Hindlimb muscle (tissue), 1 donor: ENCODE data around the gene TMEM50A. TPM values are rescaled to one million over a fixed set of nuclear protein-coding genes. Genes with fewer than 3 reads are reported as not detected.
"Not testable (repeated sequence)": the region's sequence is repeated elsewhere in the genome, so short reads cannot be mapped to it uniquely, and the experiment has no call there.

ENCODE experiments used
- DNase-seq: peaks from one replicate; pipeline ENCODE4 v3.0.0-alpha.2; 2013
- polyA plus RNA-seq: library from polyadenylated mRNA; unstranded; fragments of 120-200 nt; gene quantifications from one replicate; pipeline ENCODE4 v1.2.1, GENCODE V29; 2013; ENCODE audit not compliant: insufficient read length

TMEM50A gene
- polyA plus RNA-seq, result 54.2 TPM

GRCh38 chr1:25338188-25338981 is at the start of gene TMEM50A:
TMEM50A (plus strand) TSS chr1:25338334; CDS start chr1:25340487, 2,153 bp downstream.
- peak; percentile 88 for DNase-seq

GRCh38 chr1:25288573-25289101 is 49.5 kb upstream of the TMEM50A start:
- not testable (repeated sequence) for DNase-seq

- not testable (repeated sequence) for DNase-seq
These were observed 48.1 kb upstream of the TMEM50A start for GRCh38 chr1:25290043-25290442.

- DNase-seq, result not testable (repeated sequence)
These were observed 44.7 kb upstream of the TMEM50A start for GRCh38 chr1:25293426-25293825.

- DNase-seq, result not testable (repeated sequence)
These were observed 43.0 kb upstream of the TMEM50A start for GRCh38 chr1:25294889-25295826.

GRCh38 chr1:25296501-25296900 is 41.6 kb upstream of the TMEM50A start:
- not testable (repeated sequence) for DNase-seq

- DNase-seq, result not testable (repeated sequence)
These were observed 37.4 kb upstream of the TMEM50A start for GRCh38 chr1:25300729-25301128.

GRCh38 chr1:25302330-25302729 is 35.8 kb upstream of the TMEM50A start:
- not testable (repeated sequence) for DNase-seq

- not testable (repeated sequence) for DNase-seq
These were observed 33.2 kb upstream of the TMEM50A start for GRCh38 chr1:25304936-25305335.

- DNase-seq, result not testable (repeated sequence)
These were observed 30.0 kb upstream of the TMEM50A start for GRCh38 chr1:25308168-25308567.

- DNase-seq, result not testable (repeated sequence)
These were observed 29.0 kb upstream of the TMEM50A start for GRCh38 chr1:25309085-25309484.

- DNase-seq, result not testable (repeated sequence)
These were observed 28.6 kb upstream of the TMEM50A start for GRCh38 chr1:25309486-25309885.

- not testable (repeated sequence) for DNase-seq
These were observed 25.2 kb upstream of the TMEM50A start for GRCh38 chr1:25312806-25313470.

GRCh38 chr1:25320314-25320938 is 17.7 kb upstream of the TMEM50A start:
- DNase-seq, result not testable (repeated sequence)

- not testable (repeated sequence) for DNase-seq
These were observed 16.0 kb upstream of the TMEM50A start for GRCh38 chr1:25322127-25322526.

GRCh38 chr1:25324407-25324806 is 13.7 kb upstream of the TMEM50A start:
- not testable (repeated sequence) for DNase-seq

GRCh38 chr1:25327864-25328790 is 10.0 kb upstream of the TMEM50A start:
- not testable (repeated sequence) for DNase-seq

GRCh38 chr1:25328791-25329185 is 9.3 kb upstream of the TMEM50A start:
- DNase-seq, result not testable (repeated sequence)

- not testable (repeated sequence) for DNase-seq
These were observed 8.8 kb upstream of the TMEM50A start for GRCh38 chr1:25329336-25329735.

GRCh38 chr1:25329950-25330349 is 8.2 kb upstream of the TMEM50A start:
- DNase-seq, result not testable (repeated sequence)
